HepG2 (cell line): ENCODE measurements around the gene KIAA0232. TPM values are rescaled to one million over a fixed set of nuclear protein-coding genes. Genes with fewer than 3 reads are reported as not detected.

Experiments used
- ARNTL ChIP-seq: sonication (generic); formaldehyde crosslinking; IDR thresholded peaks from 2 replicates; pipeline ENCODE4 v1.4.0; 2020; ENCODE audit warnings: mild to moderate bottlenecking, missing genetic modification reagents
- DPF2 ChIP-seq: sonication (generic); formaldehyde crosslinking; IDR thresholded peaks from 2 replicates; pipeline ENCODE4 v1.4.0; 2020; ENCODE audit warnings: mild to moderate bottlenecking, low read depth, missing genetic modification reagents, borderline replicate concordance
- IRF1 ChIP-seq: sonication (generic); formaldehyde crosslinking; IDR thresholded peaks from 2 replicates; pipeline ENCODE4 v1.4.0; 2020; ENCODE audit warnings: low read depth, mild to moderate bottlenecking, missing genetic modification reagents
- JUND ChIP-seq: sonication (generic); formaldehyde crosslinking; IDR thresholded peaks from 2 replicates; pipeline ENCODE4 v1.8.0; 2022; ENCODE audit warnings: mild to moderate bottlenecking, missing genetic modification reagents
- KDM2A ChIP-seq: sonication (generic); formaldehyde crosslinking; IDR thresholded peaks from 2 replicates; pipeline ENCODE4 v1.4.0; 2020; ENCODE audit warnings: low read depth, missing genetic modification reagents, borderline replicate concordance
- KDM4B ChIP-seq: sonication (generic); formaldehyde crosslinking; IDR thresholded peaks from 2 replicates; pipeline ENCODE4 v1.4.0; 2020; ENCODE audit warnings: missing genetic modification reagents
- MATR3 ChIP-seq: sonication (generic); formaldehyde crosslinking; IDR thresholded peaks from 2 replicates; pipeline ENCODE4 v1.4.0; 2020; ENCODE audit warnings: missing genetic modification reagents
- NFE2L1 ChIP-seq: sonication (generic); formaldehyde crosslinking; IDR thresholded peaks from 2 replicates; pipeline ENCODE4 v1.4.0; 2020; ENCODE audit warnings: missing genetic modification reagents, mild to moderate bottlenecking, borderline replicate concordance
- PAWR ChIP-seq: sonication (generic); formaldehyde crosslinking; IDR thresholded peaks from 2 replicates; pipeline ENCODE4 v1.4.0; 2020; ENCODE audit warnings: missing genetic modification reagents, mild to moderate bottlenecking, borderline replicate concordance
- POGZ ChIP-seq: sonication (generic); formaldehyde crosslinking; IDR thresholded peaks from 2 replicates; pipeline ENCODE4 v1.4.0; 2020; ENCODE audit warnings: mild to moderate bottlenecking, missing genetic modification reagents
- RFXAP ChIP-seq: sonication (generic); formaldehyde crosslinking; IDR thresholded peaks from 2 replicates; pipeline ENCODE4 v1.4.0; 2020; ENCODE audit warnings: missing genetic modification reagents, borderline replicate concordance
- SCMH1 ChIP-seq: sonication (generic); formaldehyde crosslinking; IDR thresholded peaks from 2 replicates; pipeline ENCODE4 v1.9.0; 2021; ENCODE audit warnings: missing genetic modification reagents, mild to moderate bottlenecking, borderline replicate concordance
- THAP9 ChIP-seq: sonication (generic); formaldehyde crosslinking; IDR thresholded peaks from 2 replicates; pipeline ENCODE4; 2020; ENCODE audit warnings: missing genetic modification reagents, mild to moderate bottlenecking, borderline replicate concordance
- ZBTB14 ChIP-seq: sonication (generic); formaldehyde crosslinking; IDR thresholded peaks from 2 replicates; pipeline ENCODE4 v1.4.0; 2020; ENCODE audit warnings: missing genetic modification reagents
- ZNF101 ChIP-seq: sonication (generic); formaldehyde crosslinking; IDR thresholded peaks from 2 replicates; pipeline ENCODE4 v1.4.0; 2020; ENCODE audit warnings: mild to moderate bottlenecking, low read depth, missing genetic modification reagents, borderline replicate concordance
- ZNF274 ChIP-seq: sonication (generic); formaldehyde crosslinking; IDR thresholded peaks from 2 replicates; pipeline ENCODE4 v1.5.1; 2020; ENCODE audit warnings: mild to moderate bottlenecking, missing genetic modification reagents
- ZNF704 ChIP-seq: sonication (generic); formaldehyde crosslinking; IDR thresholded peaks from 2 replicates; pipeline ENCODE4 v1.8.1; 2023; ENCODE audit warnings: mild to moderate bottlenecking, inconsistent platforms, moderate library complexity, missing genetic modification reagents, borderline replicate concordance
- ZNF781 ChIP-seq: sonication (generic); formaldehyde crosslinking; IDR thresholded peaks from 2 replicates; pipeline ENCODE4 v1.5.1; 2020; ENCODE audit warnings: borderline replicate concordance, mild to moderate bottlenecking, missing genetic modification reagents; ENCODE audit errors: not compliant biosample characterization
- ZNF784 ChIP-seq: sonication (generic); formaldehyde crosslinking; IDR thresholded peaks from 2 replicates; pipeline ENCODE4 v1.5.1; 2020; ENCODE audit warnings: missing genetic modification reagents, mild to moderate bottlenecking, borderline replicate concordance
- ZNF839 ChIP-seq: sonication (generic); formaldehyde crosslinking; IDR thresholded peaks from 2 replicates; pipeline ENCODE4 v1.4.0; 2020; ENCODE audit warnings: missing genetic modification reagents, mild to moderate bottlenecking, borderline replicate concordance
- ZNF883 ChIP-seq: sonication (generic); formaldehyde crosslinking; IDR thresholded peaks from 2 replicates; pipeline ENCODE4 v1.5.1; 2020; ENCODE audit warnings: mild to moderate bottlenecking, missing genetic modification reagents; ENCODE audit errors: not compliant biosample characterization
- polyA plus RNA-seq, 8 experiments: library from polyadenylated mRNA; depleted of rRNA in 3 of 8; stranded (reverse) in 7 of 8; unstranded in 1 of 8; fragments of >200 nt; fragmentation: Illumina TruSeq in 4 of 8; extraction: Trizol in 4 of 8; gene quantifications; 2 replicates each; pipeline versions ENCODE4 v1.2.1 to v1.2.3, GENCODE V29; 2011 to 2016; ENCODE audit warnings: low read depth in 4 of 8, missing spikeins in 1 of 8, mixed read lengths in 1 of 8; ENCODE audit not compliant: insufficient read depth in 1 of 8
- total RNA-seq, 5 experiments: library from RNA; depleted of rRNA; stranded (reverse); fragments of >200 nt; fragmentation: Illumina TruSeq; extraction: Trizol; gene quantifications; 2 replicates each; pipeline ENCODE4 v1.2.3, GENCODE V29; 2016; ENCODE audit warnings: low read depth in 1 of 5

Gene KIAA0232
- total and polyA plus RNA-seq, 2 of the 13 experiments (the other 11 are each of a cell fraction or from before 2014, with no cell fraction given) = 7.8 to 17.1 TPM

- TF ChIP-seq ZBTB14 (CRISPR knock-in tag) (no peak), ARNTL (CRISPR knock-in tag) (peak; percentile 93), ZNF883 (CRISPR knock-in tag) (peak; percentile 69), ZNF274 (CRISPR knock-in tag) (peak; percentile 94; the same call in 1 of the 2 replicates), ZNF704 (CRISPR knock-in tag) (peak; percentile 87; the same call in 1 of the 2 replicates), IRF1 (CRISPR knock-in tag) (0 out of 2 replicates have a peak, but pooled peaks have one; percentile 63), KDM4B (CRISPR knock-in tag) (peak; percentile 70), RFXAP (CRISPR knock-in tag) (peak; percentile 86), ZNF839 (no peak), POGZ (CRISPR knock-in tag) (peak; percentile 69), SCMH1 (CRISPR knock-in tag) (no peak), JUND (CRISPR knock-in tag) (0 out of 2 replicates have a peak, but pooled peaks have one; percentile 39), PAWR (no peak), DPF2 (CRISPR knock-in tag) (peak; percentile 50; the same call in 1 of the 2 replicates), NFE2L1 (CRISPR knock-in tag) (no peak), THAP9 (peak; percentile 67; the same call in 1 of the 2 replicates), ZNF781 (CRISPR knock-in tag) (peak; percentile 75), ZNF101 (CRISPR knock-in tag) (no peak), ZNF784 (CRISPR knock-in tag) (peak; percentile 89; the same call in 1 of the 2 replicates), KDM2A (peak; percentile 86), MATR3 (no peak)
Observed at GRCh38 chr4:6917461-6918271, 135.1 kb downstream of the KIAA0232 start (continued).
